ENCODE results near the gene PRR33. TPM values are rescaled to one million over a fixed set of nuclear protein-coding genes. Genes with fewer than 3 reads are reported as not detected.
A peak's percentile ranks its signal among the peaks of the same experiment; 100 is the strongest.

The PRR33 gene
- total RNA-seq, 2 experiments from 2014 or later = 0.16 to 0.20 TPM

DNA sequence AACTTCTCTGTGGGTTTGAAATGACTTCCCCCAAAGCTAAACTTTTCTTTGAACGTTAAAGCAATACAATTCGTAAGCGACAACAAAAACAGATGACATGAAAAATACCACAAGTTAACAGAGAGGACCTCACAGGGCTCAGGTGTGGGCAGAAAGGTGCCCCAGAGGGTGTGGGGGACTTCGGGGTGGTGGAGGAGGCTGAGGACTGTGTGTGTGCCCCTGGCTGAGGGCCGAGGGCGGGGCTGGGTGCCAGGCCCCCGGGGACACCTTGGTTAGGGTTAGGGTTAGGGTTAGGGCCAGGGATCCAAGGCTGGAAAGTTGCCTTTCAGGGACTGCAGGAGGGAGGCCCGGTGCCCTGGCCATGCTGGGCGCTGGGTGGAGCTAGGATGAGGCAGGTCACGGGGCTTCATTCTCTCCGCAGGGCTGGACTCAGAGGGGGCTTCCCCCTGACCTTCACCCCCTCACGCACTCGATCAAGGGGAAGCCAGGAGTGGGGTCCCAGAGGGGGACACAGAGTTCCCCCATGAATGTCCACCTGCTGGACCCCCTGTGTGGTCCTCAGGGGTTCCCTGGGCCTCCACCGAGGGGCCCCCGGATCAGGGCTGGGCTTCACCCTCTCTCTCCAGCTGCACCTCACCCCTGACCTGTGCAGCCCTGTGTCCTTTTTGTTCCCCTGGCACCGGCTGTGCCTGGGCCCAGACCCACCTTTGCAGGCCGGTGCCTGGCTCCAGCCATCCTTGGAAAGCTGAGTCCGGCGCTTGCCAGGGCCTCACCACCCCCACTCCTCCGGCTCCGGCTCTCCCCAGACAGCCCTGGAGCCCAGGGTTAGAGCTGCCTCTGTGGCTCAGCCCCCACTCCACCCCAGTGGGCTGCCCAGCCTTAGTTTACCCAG is 45.9 kb downstream of the PRR33 start:
- ChIA-PET CTCF (interaction anchor here (0.6 to 5.5 kb wide), 6 partner anchors 13 to 193 kb away, joined by 3 to 26 read pairs (median 6); no protein-coding TSS in a partner anchor), POLR2A (interaction anchor here (0.7 to 1.3 kb wide), 5 partner anchors 10 to 102 kb away, joined by 3 to 4 read pairs (median 3); partner anchors contain the start of genes MRPL23 and PRR33)
- no peak for TF ChIP-seq CTCF (IDR thresholded peaks at IDR 0.05)
- Mint-ChIP-seq H3K9me3 (no peaks in the 10 kb centered on the region), H3K36me3 (ENCODE audit: low read depth) (no peaks in the 10 kb centered on the region), H3K4me3 (peak overlapping the region; percentile 57), H3K27me3 (no peaks in the 10 kb centered on the region), H3K27ac (peak overlapping the region; percentile 91), H3K4me1 (ENCODE audit: low read depth) (peaks cover 60% of the 10 kb centered on the region)
- intact Hi-C loops (cut with micrococcal nuclease) = no loop called here
- peak; percentile 47 for ATAC-seq
- peak; percentile 48 for DNase-seq

DNA sequence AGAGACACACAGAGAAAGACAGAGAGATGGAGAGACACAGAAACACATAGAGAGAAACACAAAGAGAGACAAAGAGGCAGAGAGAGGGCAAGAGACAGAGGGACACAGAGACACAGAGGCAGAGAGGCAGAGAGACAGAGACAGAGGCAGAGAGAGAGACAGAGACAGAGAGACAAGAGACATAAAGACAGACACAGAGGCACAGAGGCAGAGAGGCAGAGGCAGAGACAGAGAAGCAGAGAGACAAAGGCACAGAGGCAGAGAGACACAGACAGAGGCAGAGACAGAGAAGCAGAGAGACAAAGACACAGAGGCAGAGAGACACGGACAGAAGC is 46.6 kb downstream of the PRR33 start:
- no peak for DNase-seq
- no peaks in the 10 kb centered on the region for H3K9me3 Mint-ChIP-seq
- peak overlapping the region; percentile 57 for H3K4me3 Mint-ChIP-seq
- H3K27ac Mint-ChIP-seq = peak overlapping the region; percentile 91
- no peak for TF ChIP-seq CTCF (IDR thresholded peaks at IDR 0.05)
- ChIA-PET CTCF (interaction anchor here (0.6 kb wide), 1 partner anchor 37 kb away, joined by 3 read pairs; no protein-coding TSS in a partner anchor), POLR2A (interaction anchor here (1.3 kb wide), 1 partner anchor 46 kb away, joined by 4 read pairs; the partner anchor contains the start of gene PRR33)
- intact Hi-C loops (cut with micrococcal nuclease) = no loop called here
- H3K4me1 Mint-ChIP-seq (ENCODE audit: low read depth) = peaks cover 53% of the 10 kb centered on the region
- peak; percentile 12 for ATAC-seq
- H3K27me3 Mint-ChIP-seq = no peaks in the 10 kb centered on the region
- H3K36me3 Mint-ChIP-seq (ENCODE audit: low read depth) = no peaks in the 10 kb centered on the region

DNA sequence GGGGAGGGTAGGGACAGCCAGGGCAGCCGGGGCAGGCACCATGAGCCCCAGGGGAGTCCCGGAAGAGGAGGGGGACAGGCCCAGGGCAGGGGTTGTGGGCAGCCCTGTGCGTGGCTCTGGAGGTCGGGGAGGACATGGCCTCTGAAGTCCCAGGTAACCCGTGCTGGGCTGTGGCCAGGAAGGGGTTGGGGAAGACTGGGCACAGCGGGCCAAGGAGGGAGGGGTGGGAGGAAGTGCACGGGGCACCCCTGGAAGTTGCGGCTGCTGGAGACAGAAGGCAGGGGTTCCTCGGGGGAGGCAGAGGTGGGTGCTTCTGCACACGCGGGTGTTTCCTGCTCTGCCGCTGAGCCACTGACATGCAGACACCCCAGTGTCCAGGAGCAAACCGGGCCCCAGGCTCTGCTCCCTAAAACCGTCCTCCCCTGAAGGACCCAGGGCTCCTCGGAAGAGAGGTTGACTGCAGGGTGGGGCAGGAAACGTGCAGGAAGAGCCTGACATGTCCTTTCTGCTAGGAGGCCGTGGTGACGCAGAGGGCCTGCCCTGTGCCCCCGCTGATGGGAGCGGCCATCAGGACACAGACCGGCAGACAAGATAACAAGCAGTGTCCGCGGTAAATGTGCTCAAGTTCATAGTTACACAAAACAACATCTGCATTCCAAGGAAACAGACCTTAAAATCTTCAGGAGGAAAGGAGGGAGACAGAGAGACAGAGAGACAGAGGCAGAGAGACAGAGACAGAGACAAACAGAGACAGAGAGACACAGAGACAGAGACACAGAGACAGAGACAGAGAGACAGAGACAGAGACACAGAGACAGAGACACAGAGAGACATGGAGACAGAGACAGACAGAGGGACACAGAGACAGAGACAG is 47.2 kb downstream of the PRR33 start:
- H3K4me1 Mint-ChIP-seq (ENCODE audit: low read depth) = peaks cover 54% of the 10 kb centered on the region
- no peaks in the 10 kb centered on the region for H3K9me3 Mint-ChIP-seq
- no peaks in the 10 kb centered on the region for H3K27me3 Mint-ChIP-seq
- no peaks in the 10 kb centered on the region for H3K36me3 Mint-ChIP-seq (ENCODE audit: low read depth)
- H3K4me3 Mint-ChIP-seq = peak overlapping the region; percentile 57
- POLR2A ChIA-PET = interaction anchor here (1.8 kb wide), 1 partner anchor 9 kb away, joined by 7 read pairs; the partner anchor contains the start of gene LSP1
- TF ChIP-seq CTCF (IDR thresholded peaks at IDR 0.05) = no peak
- CTCF ChIA-PET = no interaction called here
- peak; percentile 67 for DNase-seq
- peak; percentile 68 for ATAC-seq
- intact Hi-C loops (cut with micrococcal nuclease) = loop anchor here (5.0 kb wide), 1 partner anchor 308 kb away; no protein-coding TSS in a partner anchor
- peak overlapping the region; percentile 91 for H3K27ac Mint-ChIP-seq

- H3K9me3 Mint-ChIP-seq = no peaks in the 10 kb centered on the region
- no peak for TF ChIP-seq CTCF (IDR thresholded peaks at IDR 0.05)
- ChIA-PET POLR2A (interaction anchor here (1.0 to 1.8 kb wide), 2 partner anchors 10 to 48 kb away, joined by 4 to 7 read pairs; partner anchors contain the start of gene LSP1), CTCF (interaction anchor here (1.1 kb wide), 1 partner anchor 11 kb away, joined by 3 read pairs; no protein-coding TSS in a partner anchor)
- ATAC-seq (no peak), DNase-seq (no peak)
- no peaks in the 10 kb centered on the region for H3K27me3 Mint-ChIP-seq
- H3K36me3 Mint-ChIP-seq (ENCODE audit: low read depth) = no peaks in the 10 kb centered on the region
- H3K27ac Mint-ChIP-seq = peak overlapping the region; percentile 91
- H3K4me3 Mint-ChIP-seq = no peak overlapping the region
- intact Hi-C loops (cut with micrococcal nuclease) = loop anchor here (5.0 kb wide), 1 partner anchor 309 kb away; no protein-coding TSS in a partner anchor
- H3K4me1 Mint-ChIP-seq (ENCODE audit: low read depth) = peaks cover 47% of the 10 kb centered on the region
These were observed 47.9 kb downstream of the PRR33 start for GRCh38 chr11:1843796-1844195.

Data from activated CD8-positive, alpha-beta T cell treated with anti-CD3 and anti-CD28 coated beads for 36 hours (primary cell).